ENCODE results near the gene TRIM60. TPM values are rescaled to one million over a fixed set of nuclear protein-coding genes. Genes with fewer than 3 reads are reported as not detected.

TRIM60 gene
- total and polyA plus RNA-seq, 2 experiments from 2014 or later = not detected

DNA sequence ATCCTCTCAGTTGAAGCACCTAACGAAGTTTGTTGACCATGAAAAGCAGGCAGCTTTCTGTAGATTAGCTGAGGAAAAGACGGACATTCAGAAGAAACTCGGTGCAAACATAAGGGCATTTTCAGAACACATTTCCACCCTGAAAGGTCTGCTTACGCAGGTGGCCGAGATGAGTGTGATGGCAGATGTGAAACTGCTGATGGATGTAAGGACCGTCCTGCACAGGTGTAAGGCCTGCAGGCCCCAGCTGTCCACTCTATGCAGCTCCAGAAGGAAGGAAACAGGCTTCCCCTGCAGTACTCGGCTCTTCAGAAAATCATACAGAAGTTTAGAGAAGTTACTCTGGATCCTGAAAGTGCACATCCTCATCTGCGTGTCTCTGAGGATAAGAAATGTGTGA lies 20.8 kb upstream of the TRIM60 start:
- H3K9me2 ChIP-seq (ENCODE audit: insufficient read depth) = no peaks in the 10 kb centered on the region
- H3K27ac ChIP-seq (ENCODE audit: low read depth) = no peak overlapping the region
- no peaks in the 10 kb centered on the region for H3K27me3 ChIP-seq (ENCODE audit: insufficient read depth)
- no peak overlapping the region for H3K4me3 Mint-ChIP-seq
- H3K36me3 Mint-ChIP-seq (ENCODE audit: low read depth) = no peaks in the 10 kb centered on the region
- H2AFZ ChIP-seq = no peak overlapping the region
- no peaks in the 10 kb centered on the region for H3F3A ChIP-seq (replicated peaks; ENCODE audit: low read depth)
- H3K4me2 ChIP-seq = no peak overlapping the region
- no peaks in the 10 kb centered on the region for H3K79me2 ChIP-seq (replicated peaks; ENCODE audit: insufficient read depth)
- ATAC-seq (no peak), DNase-seq (ENCODE audit: low spot score) (no peak)
- H3K27me3 Mint-ChIP-seq (ENCODE audit: insufficient read depth, low read depth, poor library complexity) = peaks cover 8% of the 10 kb centered on the region
- H3K36me3 ChIP-seq (ENCODE audit: insufficient read depth) = no peaks in the 10 kb centered on the region
- no peaks in the 10 kb centered on the region for H4K20me1 ChIP-seq (replicated peaks; ENCODE audit: insufficient read depth)
- no peaks in the 10 kb centered on the region for H3K9me3 Mint-ChIP-seq
- H3K4me1 Mint-ChIP-seq = peaks cover 4% of the 10 kb centered on the region; the same call in 1 of the 3 replicates
- TF ChIP-seq NANOG (IDR thresholded peaks at IDR 0.05; ENCODE audit: borderline replicate concordance) (no peak), ZNF462 (CRISPR knock-in tag; IDR thresholded peaks at IDR 0.05) (no peak), EZH2phosphoT487 (IDR thresholded peaks at IDR 0.05; ENCODE audit: unreplicated experiment) (no peak), ZNF114 (CRISPR knock-in tag; IDR thresholded peaks at IDR 0.05) (no peak), ZNF331 (CRISPR knock-in tag; IDR thresholded peaks at IDR 0.05; ENCODE audit: low read depth) (no peak), CREB1 (CRISPR knock-in tag; IDR thresholded peaks at IDR 0.05; ENCODE audit: low read depth) (no peak), STAT1 (IDR thresholded peaks at IDR 0.05; ENCODE audit: unreplicated experiment) (no peak), EZH2 (IDR thresholded peaks at IDR 0.05; ENCODE audit: low read depth, unreplicated experiment) (no peak), POLR2AphosphoS5 (IDR thresholded peaks at IDR 0.05; ENCODE audit: low read depth) (no peak), ETS1 (IDR thresholded peaks at IDR 0.05) (no peak), JUNB (IDR thresholded peaks at IDR 0.05; ENCODE audit: unreplicated experiment) (no peak)
- TF ChIP-seq, protein P1, sequence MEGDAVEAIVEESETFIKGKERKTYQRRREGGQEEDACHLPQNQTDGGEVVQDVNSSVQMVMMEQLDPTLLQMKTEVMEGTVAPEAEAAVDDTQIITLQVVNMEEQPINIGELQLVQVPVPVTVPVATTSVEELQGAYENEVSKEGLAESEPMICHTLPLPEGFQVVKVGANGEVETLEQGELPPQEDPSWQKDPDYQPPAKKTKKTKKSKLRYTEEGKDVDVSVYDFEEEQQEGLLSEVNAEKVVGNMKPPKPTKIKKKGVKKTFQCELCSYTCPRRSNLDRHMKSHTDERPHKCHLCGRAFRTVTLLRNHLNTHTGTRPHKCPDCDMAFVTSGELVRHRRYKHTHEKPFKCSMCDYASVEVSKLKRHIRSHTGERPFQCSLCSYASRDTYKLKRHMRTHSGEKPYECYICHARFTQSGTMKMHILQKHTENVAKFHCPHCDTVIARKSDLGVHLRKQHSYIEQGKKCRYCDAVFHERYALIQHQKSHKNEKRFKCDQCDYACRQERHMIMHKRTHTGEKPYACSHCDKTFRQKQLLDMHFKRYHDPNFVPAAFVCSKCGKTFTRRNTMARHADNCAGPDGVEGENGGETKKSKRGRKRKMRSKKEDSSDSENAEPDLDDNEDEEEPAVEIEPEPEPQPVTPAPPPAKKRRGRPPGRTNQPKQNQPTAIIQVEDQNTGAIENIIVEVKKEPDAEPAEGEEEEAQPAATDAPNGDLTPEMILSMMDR (conservative IDR thresholded peaks at IDR 0.05; ENCODE audit: low read depth in 2 of 2) = no peak
- TF ChIP-seq, protein P2, sequence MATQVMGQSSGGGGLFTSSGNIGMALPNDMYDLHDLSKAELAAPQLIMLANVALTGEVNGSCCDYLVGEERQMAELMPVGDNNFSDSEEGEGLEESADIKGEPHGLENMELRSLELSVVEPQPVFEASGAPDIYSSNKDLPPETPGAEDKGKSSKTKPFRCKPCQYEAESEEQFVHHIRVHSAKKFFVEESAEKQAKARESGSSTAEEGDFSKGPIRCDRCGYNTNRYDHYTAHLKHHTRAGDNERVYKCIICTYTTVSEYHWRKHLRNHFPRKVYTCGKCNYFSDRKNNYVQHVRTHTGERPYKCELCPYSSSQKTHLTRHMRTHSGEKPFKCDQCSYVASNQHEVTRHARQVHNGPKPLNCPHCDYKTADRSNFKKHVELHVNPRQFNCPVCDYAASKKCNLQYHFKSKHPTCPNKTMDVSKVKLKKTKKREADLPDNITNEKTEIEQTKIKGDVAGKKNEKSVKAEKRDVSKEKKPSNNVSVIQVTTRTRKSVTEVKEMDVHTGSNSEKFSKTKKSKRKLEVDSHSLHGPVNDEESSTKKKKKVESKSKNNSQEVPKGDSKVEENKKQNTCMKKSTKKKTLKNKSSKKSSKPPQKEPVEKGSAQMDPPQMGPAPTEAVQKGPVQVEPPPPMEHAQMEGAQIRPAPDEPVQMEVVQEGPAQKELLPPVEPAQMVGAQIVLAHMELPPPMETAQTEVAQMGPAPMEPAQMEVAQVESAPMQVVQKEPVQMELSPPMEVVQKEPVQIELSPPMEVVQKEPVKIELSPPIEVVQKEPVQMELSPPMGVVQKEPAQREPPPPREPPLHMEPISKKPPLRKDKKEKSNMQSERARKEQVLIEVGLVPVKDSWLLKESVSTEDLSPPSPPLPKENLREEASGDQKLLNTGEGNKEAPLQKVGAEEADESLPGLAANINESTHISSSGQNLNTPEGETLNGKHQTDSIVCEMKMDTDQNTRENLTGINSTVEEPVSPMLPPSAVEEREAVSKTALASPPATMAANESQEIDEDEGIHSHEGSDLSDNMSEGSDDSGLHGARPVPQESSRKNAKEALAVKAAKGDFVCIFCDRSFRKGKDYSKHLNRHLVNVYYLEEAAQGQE (IDR thresholded peaks at IDR 0.05; ENCODE audit: unreplicated experiment) = no peak
- no peak overlapping the region for H3K27ac Mint-ChIP-seq
- H3K4me3 ChIP-seq = no peak overlapping the region
- no peaks in the 10 kb centered on the region for H3K4me1 ChIP-seq (ENCODE audit: insufficient read depth)
